ENCODE measurements around the gene GPATCH1.

DNA sequence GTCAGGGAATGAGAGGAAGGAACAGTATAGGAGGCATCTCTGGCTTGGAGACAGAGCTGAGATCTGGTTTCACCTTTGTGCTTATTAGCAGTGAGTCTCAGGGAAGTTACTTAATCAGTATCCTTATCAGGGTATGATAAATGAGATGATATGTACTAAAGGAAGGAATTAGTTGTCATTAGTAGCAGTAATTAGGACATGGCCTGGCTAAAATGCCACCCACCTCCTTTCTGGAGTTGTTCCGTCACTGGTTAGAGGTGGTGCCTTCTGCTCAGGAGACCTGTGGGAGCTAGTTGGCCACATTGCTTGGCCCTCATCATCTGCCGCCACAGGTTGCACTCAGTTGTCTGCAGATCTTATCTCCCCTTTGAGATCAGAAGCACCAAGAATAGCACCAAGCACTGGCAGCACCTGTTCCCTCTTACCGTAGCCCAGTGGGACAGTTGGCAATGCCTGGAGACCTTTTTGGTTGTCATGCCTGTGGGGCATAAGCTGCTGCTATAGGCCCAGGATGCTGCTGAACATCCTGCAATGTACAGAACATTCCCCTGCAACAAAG, 4.7 kb downstream of the GPATCH1 start:
- TF ChIP-seq, protein P1, sequence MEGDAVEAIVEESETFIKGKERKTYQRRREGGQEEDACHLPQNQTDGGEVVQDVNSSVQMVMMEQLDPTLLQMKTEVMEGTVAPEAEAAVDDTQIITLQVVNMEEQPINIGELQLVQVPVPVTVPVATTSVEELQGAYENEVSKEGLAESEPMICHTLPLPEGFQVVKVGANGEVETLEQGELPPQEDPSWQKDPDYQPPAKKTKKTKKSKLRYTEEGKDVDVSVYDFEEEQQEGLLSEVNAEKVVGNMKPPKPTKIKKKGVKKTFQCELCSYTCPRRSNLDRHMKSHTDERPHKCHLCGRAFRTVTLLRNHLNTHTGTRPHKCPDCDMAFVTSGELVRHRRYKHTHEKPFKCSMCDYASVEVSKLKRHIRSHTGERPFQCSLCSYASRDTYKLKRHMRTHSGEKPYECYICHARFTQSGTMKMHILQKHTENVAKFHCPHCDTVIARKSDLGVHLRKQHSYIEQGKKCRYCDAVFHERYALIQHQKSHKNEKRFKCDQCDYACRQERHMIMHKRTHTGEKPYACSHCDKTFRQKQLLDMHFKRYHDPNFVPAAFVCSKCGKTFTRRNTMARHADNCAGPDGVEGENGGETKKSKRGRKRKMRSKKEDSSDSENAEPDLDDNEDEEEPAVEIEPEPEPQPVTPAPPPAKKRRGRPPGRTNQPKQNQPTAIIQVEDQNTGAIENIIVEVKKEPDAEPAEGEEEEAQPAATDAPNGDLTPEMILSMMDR (IDR thresholded peaks at IDR 0.05) = no peak
- TF ChIP-seq POLR2AphosphoS5 (IDR thresholded peaks at IDR 0.05) = no peak
